SK-MEL-5 (cell line): ENCODE measurements around the gene ERC2. TPM values are rescaled to one million over a fixed set of nuclear protein-coding genes. Genes with fewer than 3 reads are reported as not detected.
A peak's percentile ranks its signal among the peaks of the same experiment; 100 is the strongest.

Experiments
- DNase-seq: peaks from one replicate; pipeline ENCODE4 v3.0.0-alpha.2; 2016; ENCODE audit warnings: low read depth, low spot score
- in situ Hi-C: cut with HindIII; loops from 2 replicates; pipeline ENCODE4 v1.10.0; 2016; ENCODE audit warnings: low sequenced_read_pairs, high pct_unique_total_duplicates, low pct_unique_long_range_greater_than_20kb
- total RNA-seq: library from RNA; depleted of rRNA; stranded (reverse); fragments of >200 nt; shearing (Covaris generic); gene quantifications from 2 replicates; pipeline ENCODE4 v1.2.3, GENCODE V29; 2014

ERC2 gene
- total RNA-seq, 1 experiment from 2014 or later: 0.50 TPM

DNA sequence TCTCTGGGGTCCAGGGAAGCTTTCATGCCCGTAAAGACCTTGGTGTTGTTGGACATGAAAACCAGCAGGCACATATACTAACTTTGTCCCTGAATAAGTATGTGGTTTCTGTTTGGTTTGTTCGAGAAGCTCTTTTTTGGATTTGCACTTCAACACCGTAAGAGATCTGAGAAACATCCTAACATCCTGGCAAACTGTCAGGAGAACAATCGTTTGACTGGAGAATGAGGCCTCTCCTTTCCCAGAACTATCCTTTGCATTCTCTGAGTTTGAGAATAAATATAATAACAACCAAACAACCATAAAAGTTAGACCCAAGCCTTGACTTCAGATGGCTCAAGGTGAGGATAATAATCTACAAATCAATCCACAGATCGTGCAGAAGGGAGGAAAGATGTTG, 750.8 kb downstream of the ERC2 start:
- DNase-seq: no peak
- in situ Hi-C loops: no loop called here

DNA sequence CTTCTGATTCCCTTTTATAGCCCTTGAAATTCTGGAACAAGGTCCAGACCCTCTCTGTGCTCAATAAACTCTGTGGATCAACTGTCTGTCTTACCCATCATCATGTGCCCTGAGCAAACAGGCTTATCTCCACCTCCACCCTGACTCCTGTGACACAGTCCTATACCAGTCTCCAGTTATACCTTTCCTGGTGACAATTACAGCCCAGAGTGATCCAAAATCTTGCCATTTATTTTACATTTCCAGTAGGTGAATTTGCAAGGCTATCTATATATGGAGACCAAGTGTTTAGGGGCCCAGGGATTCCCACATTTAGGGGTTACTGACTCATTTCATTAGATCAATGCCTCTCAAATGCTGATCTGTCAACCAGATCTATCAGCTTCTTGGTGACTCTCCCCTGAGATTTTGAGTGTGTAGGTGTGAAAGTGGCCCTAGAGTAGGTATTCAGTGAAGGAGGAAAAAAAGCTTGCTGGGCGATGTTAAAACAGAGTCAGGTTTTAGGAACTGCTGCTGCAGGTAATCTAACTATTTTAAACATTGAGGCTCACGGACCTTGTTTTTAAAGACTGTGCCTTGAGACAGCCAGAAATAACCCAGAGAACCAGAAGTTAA, 751.5 kb downstream of the ERC2 start:
- DNase-seq: no peak
- in situ Hi-C loops: no loop called here

DNA sequence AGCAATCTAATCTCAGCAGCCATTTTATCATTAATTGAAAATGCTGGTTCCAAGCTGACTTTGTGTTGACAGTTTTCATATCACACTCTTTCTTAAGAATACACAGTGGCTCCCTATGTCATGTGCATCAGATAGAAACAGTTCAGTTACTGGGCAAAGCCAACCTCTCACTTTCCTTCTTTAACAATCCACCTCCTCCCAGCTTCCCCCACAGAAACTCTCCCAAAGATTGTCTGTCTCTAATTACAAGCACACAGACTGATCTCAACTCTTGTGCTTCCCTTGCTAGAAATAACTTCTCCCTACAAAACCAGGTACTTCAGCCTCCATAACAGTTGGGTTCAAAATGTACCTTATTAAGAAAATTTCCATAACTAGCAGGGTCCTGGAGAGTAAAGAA, 752.2 kb downstream of the ERC2 start:
- in situ Hi-C loops: no loop called here
- DNase-seq: no peak

DNA sequence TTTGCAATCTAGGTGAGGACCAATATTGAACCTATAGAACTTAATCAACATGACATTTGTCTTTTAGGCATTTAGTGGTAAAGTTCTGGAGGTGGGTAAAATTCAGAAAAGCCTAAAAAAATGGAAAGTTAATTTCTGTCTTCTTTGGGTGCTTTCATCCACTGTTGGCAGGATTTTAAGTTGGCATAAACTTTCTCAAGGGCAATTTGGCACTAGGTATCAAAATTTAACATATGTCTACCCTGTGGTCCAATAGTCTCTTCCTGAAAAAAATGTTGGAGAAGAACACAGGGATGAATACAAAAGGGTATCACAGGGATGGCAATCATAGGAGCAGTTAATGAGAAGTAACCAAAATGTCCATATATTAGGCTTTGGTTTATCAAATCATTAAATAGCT, 754.2 kb downstream of the ERC2 start:
- no peak for DNase-seq
- in situ Hi-C loops: no loop called here

DNA sequence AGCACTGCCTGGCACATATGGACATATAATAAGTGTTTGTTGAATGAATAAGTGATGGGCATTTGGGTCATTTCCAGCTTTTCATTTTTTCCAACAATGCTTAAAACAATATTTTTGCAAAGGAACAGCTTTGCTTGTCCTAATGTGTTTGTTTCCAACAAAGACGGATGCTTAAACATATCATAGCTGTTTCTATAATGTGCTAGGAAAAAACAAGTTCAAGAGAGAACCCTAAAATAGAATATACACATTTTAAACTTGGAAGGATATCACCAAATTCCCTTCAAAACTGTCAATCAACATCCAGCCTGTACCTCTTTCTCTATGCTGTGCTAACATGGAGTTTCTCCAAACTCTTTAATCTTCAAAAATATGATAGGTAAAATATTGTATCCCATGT, 756.6 kb downstream of the ERC2 start:
- in situ Hi-C loops: no loop called here
- DNase-seq: no peak

DNA sequence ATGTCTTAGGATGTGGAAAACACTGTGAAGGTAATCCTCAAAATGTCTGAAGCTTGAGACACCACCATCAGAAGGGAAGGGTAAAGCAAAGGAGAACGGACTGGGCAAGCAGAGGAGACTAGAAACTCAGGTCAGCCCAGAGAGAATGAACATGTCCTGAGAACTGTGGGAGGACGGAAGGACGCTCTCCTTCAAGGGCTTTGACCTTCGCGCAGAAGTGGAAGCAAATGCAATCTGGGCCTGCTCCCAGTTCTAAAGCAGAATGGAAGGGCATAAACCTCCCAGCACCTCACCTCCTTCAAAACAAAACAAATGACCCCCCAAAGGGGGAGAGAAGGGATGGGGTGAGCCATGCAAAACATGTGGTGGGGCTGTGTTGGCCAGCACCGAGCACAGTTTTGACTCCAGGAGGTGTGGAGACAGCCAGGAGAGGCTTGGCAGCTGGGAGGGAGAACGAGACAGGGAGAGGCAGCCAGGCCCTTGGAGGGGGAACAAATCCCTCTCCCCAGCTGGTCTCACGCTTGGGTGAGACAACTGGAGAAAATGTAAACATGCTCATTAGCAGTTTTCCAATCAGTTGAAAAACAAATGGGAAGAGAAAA, 758.8 kb downstream of the ERC2 start:
- in situ Hi-C loops: no loop called here
- DNase-seq: no peak

DNA sequence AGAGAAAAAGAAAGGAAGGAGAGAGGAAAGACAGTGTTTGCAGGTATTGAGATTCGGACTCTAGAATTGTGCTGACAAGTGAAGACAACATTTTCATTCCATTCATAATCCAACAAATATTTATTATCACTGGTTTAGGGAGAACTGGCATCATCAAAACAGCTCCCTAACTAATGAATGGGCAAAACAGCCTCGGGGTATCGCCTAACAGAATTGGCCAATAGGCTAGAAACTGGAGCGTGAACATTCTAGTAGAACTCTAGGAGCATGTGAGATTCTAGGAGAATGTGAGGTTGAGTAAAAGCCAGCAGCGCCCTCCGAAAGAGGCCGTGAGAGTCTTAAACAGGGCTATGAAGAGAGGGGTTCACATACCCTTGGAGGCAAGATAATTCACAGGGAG, 759.3 kb downstream of the ERC2 start:
- in situ Hi-C loops: no loop called here
- DNase-seq: no peak

DNA sequence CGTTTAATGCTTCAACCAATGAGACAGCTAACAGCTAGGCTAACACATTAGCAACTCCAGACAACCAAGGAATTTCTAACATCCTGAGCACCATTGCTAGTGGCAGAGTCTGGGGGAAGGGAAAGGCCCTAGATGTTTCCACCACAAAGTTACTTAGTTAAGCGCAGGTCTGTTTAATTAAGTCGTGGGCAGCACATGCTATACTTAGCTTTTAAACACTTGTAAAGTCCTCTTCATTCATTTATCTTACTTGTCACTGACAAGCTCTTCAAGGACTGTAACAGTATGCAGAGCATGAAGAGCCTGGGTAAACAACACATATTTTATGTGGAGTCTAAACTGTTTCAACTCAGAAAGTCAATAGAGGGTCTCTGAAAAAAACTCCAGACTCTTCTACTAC, 760.0 kb downstream of the ERC2 start:
- DNase-seq: no peak
- in situ Hi-C loops: no loop called here

DNA sequence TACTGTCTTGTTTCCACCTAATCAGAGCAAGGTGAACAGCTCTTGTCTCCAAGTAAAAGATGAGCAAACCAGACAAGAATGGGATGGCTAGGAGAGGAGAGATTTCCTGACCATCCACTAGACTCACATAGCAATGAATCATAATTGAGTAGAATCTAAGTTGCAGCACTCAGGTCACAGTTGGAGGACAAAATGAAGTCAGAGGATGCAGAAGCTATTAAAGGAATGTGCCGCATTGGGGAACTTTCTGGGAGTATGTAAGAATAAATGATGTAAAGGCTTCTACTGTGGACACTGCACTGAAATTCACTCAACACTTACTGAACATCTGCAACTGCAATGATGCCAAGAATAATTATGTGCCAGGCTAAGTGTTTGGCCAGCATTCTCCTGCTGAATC, 763.7 kb downstream of the ERC2 start:
- no peak for DNase-seq
- in situ Hi-C loops: no loop called here

DNA sequence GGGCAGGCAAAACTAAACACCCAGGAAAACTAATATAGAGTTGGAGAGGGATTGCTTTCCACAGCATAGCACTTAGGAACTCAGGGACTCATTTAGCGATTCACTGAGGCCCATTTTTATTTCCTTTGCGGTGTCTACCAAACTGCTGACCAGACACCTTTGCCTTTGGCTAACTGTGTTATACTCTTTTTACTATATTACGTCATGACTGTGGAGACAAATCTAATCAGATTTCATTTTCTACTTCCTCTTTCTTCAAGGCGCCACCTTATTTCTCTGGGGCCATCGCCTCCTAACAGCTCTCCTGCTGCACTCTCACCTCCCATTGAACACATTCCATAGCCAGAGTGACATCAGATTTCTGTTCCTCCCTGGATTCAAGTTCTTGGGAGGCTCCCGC, 765.4 kb downstream of the ERC2 start:
- in situ Hi-C loops: no loop called here
- no peak for DNase-seq

DNA sequence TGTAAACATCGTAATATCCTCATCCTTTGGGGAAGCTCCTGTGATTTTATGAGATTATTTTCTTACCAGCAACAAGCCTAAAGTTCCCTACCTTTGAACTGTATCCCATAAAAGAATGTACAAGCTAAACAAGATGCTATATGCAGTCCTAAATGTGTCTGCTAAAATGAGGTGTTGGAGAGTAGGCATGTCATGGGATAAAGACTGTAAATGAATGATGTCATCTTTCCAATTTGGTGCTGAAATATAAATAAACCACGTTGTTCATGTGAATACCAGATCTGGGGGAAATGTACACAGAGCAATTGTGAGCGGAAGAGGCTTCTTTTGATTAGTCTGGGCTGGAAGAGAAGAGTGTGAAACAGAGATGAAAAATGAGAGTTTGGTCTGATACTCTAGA, 766.3 kb downstream of the ERC2 start:
- in situ Hi-C loops: no loop called here

DNA sequence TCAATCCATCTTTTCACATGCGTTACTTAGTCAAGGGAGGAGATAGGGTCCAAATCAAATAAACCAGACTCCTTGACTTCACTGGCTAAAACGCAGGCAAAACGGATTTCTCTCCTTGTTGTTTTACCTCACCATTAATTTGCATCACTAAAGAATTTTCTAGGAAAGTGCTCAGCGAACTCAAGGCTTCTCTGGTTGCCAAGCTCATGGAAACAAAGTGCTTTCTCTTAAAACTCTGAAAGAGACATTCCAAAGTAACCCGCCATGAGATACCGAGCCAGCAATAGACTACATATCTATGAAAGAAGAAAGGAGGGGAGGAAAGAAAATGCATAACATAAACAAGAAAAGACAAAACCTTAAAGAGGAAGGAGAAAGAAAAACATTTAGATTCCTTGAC, 769.4 kb downstream of the ERC2 start:
- in situ Hi-C loops: no loop called here
- no peak for DNase-seq

More for the DNA sequence above, 766.3 kb downstream of the ERC2 start:
- DNase-seq: peak; percentile 13

DNA sequence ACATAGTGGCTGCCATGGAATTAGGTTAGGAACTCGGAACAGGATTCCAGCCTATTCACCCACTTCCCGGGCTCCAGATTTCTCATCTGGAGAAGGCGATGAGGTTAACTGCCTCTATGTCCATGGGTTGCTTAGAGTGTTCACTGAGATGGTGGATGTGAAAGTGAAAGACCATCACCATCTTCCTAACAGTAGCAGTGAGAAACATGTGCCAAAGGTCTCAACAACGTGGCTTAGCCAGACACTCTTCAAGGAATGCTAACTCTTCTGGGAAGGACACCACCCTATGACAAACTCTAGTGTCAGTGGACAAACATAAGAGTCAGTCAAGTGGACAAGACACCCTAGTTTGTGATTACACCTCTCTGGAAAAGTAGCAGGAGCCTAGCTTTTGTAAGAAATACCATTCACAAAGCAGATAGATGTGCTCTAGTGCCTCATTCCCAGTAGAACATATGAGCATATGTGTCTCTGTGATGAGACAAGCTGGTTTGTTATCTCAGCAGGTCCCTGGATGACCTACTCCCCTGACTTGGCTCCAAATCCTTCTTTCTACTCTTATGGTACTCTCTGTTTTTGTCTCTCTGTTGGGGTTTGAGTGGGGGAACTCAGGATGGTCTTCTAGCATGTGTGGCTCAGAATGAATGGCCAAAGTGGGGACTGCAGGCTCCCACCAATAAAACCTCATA, 770.9 kb downstream of the ERC2 start:
- in situ Hi-C loops: no loop called here
- no peak for DNase-seq

DNA sequence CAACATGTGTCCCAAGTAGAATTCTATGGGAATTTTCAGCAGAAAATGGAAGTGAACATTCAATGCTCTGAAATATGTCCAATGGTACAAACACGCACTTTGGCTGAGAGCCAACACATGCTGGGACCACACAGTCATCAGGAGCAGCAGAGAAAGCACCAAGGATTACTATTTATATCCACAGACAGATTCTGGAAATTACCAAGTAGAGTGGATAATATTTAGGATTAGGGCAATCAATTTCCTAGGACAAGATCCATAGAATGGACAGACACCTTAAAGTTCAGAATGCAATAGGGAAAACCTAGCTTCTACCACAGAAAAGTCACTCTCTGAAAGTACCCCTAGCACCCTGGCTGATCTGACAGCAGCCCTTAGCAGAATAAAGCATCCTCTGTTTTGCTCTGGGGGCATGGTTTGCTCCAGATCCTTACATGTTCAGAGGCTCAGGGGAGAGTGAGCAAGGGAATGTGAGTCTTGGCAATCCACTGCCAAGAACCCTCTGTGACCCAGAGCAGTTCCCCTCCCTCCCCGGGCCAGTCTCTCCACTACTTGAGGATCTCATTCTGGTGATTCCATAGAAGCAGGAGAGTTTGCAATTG, 775.2 kb downstream of the ERC2 start:
- peak; percentile 4 for DNase-seq
- in situ Hi-C loops: no loop called here

DNA sequence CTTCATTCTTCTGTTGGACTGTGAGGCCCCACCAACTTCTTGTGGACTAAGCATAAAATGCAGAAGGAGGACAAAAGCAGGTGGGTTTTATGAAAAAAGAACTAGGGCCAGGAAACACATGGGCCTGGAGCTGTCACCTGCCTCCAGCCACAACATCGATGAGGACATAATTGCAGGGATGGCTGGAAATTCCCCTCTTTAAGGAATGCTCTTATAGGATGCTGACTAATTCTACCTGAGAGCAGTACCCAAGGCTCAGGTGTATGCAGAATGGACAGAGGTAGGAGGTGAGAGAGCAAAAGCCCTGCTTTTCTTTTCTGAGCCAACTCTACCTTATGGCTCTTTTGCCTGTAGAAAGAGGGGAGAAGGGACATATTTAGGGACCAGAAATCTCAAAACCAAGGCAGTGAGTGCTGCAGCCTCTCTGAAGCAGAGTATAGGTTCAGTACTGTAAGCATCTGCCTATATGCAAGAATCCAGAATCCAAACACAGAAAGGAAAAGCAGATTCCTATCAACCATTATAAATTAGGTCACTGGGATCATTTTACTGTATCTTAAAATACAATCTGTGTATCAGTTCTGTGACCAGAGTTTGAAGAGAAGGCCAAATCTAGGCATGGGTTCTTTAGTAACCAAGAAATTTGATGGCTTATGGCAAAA, 775.8 kb downstream of the ERC2 start:
- in situ Hi-C loops: no loop called here
- DNase-seq: no peak

DNA sequence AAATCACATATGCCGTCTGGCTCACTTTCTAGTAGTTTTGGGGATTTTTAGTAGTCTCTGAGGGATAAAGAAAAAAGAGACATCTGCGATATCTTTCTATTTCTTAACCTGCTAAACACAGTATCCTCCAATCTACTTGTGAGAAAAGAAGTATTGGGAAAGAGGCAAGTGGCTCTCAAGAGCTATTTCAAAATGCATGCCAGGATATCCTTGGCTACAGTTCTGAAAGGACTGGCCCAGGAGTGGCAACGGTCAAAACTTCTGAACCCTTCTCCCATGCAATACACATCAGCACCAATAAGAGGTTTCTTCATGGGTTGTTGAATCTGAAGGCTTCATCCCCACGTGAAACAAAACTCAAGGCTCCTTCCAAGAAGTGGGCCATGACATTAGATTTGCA, 777.1 kb downstream of the ERC2 start:
- in situ Hi-C loops: no loop called here
- no peak for DNase-seq

DNA sequence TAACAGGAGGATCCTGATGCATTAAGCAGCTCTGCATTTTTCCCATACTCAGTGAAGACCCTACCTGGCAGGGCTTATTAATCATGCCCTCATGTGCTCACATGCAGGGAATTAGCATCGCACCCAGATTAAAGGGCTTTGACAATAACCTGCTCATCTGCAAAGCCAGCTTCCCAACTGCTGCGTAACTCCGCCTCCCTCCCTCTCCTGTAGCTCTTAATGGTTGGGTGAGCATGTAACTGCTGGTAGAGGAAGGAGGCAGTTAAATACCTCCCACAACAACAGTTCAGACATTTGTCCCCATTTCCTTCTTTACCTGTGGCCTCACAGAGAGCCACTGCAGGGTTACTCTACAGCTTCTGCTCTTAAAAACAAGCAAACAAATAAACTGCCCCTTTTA, 777.5 kb downstream of the ERC2 start:
- DNase-seq: no peak
- in situ Hi-C loops: no loop called here

DNA sequence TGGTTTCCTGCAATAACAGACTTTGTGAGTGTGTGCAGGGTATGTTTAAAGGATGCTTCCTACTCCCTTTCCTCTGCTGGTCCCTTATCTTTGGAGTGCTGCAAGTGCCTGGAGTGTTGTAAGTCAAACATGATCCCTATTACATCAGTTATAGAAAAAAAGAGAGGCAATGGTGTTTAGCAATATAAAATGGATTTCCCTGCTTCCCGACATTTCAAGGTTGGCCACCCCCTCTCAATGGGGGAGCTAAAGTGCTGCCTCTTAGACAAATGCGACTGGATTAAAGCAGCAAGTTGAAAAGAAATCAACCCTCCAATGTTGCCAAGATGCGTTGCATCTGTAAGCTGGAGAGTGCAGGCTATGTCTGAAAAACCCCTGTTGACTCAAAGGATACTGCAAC, 778.1 kb downstream of the ERC2 start:
- in situ Hi-C loops: no loop called here
- no peak for DNase-seq
